Astrocyte (in vitro differentiated cells and primary cell): Measurements from ENCODE around the gene SLC9A1.

Source experiments
- EZH2 ChIP-seq: IDR thresholded peaks from 2 replicates; pipeline ENCODE4 v1.6.1; 2012; ENCODE audit warnings: mild to moderate bottlenecking, low read length, inconsistent platforms; ENCODE audit not compliant: insufficient read depth
- TF ChIP-seq, protein P1 (sequence below): IDR thresholded peaks from 2 replicates; pipeline ENCODE4 v1.5.1; 2011; ENCODE audit warnings: low read depth, mild to moderate bottlenecking, inconsistent platforms, low read length, moderate library complexity; ENCODE audit not compliant: insufficient read depth

DNA sequence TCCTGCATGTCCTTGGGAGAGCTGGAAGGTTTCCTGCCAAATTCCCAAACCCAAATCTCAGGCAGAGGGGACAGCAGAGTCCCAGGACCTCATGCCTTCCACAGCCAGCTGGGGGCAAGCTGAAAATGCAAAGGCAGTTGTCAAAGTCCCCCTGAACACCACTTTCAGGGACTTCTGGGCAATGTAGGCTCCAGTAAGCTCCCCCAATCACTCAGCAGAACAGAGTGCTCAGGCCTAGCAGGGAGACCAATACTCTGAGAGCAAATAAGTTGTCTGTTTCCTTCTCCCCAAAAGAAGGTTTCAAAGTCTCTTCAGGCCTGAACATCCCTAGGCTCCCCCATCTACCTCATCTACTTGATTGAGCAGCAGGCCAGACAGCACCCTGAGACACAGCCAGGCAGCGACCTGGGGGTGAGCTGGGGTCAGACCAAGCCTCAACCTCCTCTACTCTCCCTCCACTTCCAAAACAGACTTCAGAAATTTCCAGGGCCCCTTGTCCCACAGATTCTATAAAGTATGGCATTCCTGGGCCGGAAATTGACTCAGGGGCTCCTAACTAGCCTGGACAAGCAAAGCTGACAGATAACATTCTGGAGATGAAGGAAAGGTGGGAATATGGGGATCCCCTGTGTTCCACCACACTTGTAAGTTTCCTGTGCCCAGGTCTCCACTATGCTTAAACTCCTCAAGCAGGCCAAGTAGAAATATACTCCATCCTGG, 1.9 kb downstream of the SLC9A1 start:
- TF ChIP-seq, protein P1, sequence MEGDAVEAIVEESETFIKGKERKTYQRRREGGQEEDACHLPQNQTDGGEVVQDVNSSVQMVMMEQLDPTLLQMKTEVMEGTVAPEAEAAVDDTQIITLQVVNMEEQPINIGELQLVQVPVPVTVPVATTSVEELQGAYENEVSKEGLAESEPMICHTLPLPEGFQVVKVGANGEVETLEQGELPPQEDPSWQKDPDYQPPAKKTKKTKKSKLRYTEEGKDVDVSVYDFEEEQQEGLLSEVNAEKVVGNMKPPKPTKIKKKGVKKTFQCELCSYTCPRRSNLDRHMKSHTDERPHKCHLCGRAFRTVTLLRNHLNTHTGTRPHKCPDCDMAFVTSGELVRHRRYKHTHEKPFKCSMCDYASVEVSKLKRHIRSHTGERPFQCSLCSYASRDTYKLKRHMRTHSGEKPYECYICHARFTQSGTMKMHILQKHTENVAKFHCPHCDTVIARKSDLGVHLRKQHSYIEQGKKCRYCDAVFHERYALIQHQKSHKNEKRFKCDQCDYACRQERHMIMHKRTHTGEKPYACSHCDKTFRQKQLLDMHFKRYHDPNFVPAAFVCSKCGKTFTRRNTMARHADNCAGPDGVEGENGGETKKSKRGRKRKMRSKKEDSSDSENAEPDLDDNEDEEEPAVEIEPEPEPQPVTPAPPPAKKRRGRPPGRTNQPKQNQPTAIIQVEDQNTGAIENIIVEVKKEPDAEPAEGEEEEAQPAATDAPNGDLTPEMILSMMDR: no peak
- TF ChIP-seq EZH2: no peak
